ENCODE data around the gene SCML1.

SCML1 gene

GRCh38 chrX:17779434-17779833, 42.1 kb downstream of the SCML1 start:
- no peak for TF ChIP-seq CTCF (IDR thresholded peaks at IDR 0.05)

GRCh38 chrX:17787557-17787956, 50.3 kb downstream of the SCML1 start:
- no peak for TF ChIP-seq CTCF (IDR thresholded peaks at IDR 0.05)

GRCh38 chrX:17788439-17788838, 51.1 kb downstream of the SCML1 start:
- TF ChIP-seq CTCF (IDR thresholded peaks at IDR 0.05), result peak; percentile 76

- no peak for TF ChIP-seq CTCF (IDR thresholded peaks at IDR 0.05)
These were observed 51.8 kb downstream of the SCML1 start for GRCh38 chrX:17788956-17789562.

- TF ChIP-seq CTCF (IDR thresholded peaks at IDR 0.05), result no peak
These were observed 55.5 kb downstream of the SCML1 start for GRCh38 chrX:17792826-17793225.

- no peak for TF ChIP-seq CTCF (IDR thresholded peaks at IDR 0.05)
These were observed 61.6 kb downstream of the SCML1 start for GRCh38 chrX:17798921-17799320.

GRCh38 chrX:17801431-17801830, 64.1 kb downstream of the SCML1 start:
- TF ChIP-seq CTCF (IDR thresholded peaks at IDR 0.05), result no peak

- TF ChIP-seq CTCF (IDR thresholded peaks at IDR 0.05), result no peak
These were observed 65.5 kb downstream of the SCML1 start for GRCh38 chrX:17802756-17803155.

Data from LNCAP (cell line).